Measurements from ENCODE around the gene ADD2. TPM values are rescaled to one million over a fixed set of nuclear protein-coding genes. Genes with fewer than 3 reads are reported as not detected.
"Not testable (repeated sequence)": the region's sequence is repeated elsewhere in the genome, so short reads cannot be mapped to it uniquely, and the experiment has no call there.

ADD2 gene
- total and polyA plus RNA-seq, 2 donors (not counting 1 experiment from before 2014, with no cell fraction given), result 15.9 to 21.7 TPM

DNA sequence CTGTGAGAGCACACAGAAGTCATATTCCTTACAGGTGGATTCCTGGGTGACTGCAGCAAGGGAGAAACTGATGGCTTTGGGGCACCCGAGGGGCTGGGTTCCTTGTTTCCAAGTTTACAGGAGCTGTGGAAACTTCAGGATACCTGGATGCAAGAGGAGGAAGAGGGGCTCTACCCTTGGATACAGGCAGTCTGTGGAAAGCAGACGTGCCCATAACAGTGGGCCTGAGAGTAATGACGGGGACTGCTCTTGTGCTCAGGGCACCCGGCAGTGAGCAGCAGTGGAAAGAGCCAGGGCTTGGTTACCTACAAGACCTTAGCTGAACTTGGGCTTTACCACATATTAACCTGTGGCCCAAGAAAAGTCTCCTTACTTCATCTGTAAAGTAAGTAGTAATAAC is 112.2 kb downstream of the ADD2 start:
- H3K79me2 ChIP-seq (ENCODE audit: control insufficient read depth, insufficient read depth, low read length), result no peaks in the 10 kb centered on the region

DNA sequence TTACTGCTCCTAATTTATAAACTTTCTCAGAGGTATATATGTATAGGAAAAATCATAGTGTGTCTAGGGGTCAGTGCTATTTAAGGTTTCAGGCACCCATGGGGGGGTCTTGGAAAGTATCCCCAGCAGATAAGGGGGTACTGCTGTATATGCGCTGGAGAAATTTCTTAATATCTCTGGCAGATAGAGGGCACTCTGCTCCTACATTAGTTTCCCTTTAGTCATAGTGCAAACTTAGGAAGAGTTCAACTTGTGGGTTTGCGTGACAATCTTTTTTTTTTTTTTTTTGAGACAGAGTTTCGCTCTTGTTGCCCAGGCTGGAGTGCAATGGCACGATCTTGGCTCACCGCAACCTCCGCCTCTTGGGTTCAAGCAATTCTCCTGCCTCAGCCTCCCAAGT is 112.8 kb downstream of the ADD2 start:
- H3K27me3 Mint-ChIP-seq, result peaks cover 33% of the 10 kb centered on the region
- H3K4me3 Mint-ChIP-seq; H3K36me3 ChIP-seq (replicated peaks in 1 of 2; ENCODE audit: control extremely low read depth in 1 of 2, control insufficient read depth in 1 of 2, extremely low read depth in 1 of 2, insufficient read depth in 2 of 2, low read length in 1 of 2); H2AFZ ChIP-seq (ENCODE audit: insufficient read depth, low read depth, low read length, poor library complexity, severe bottlenecking); H3K4me1 ChIP-seq (ENCODE audit: control insufficient read depth in 2 of 2, insufficient read depth in 2 of 2, low read length in 2 of 2); H3K4me1 Mint-ChIP-seq; H3K9me3 ChIP-seq (ENCODE audit: control extremely low read depth in 1 of 3, control insufficient read depth in 2 of 3, insufficient read depth in 1 of 3, low read length in 2 of 3); H3K9ac ChIP-seq (ENCODE audit: low read length); POLR2A ChIA-PET; H3K27ac ChIP-seq (ENCODE audit: low read length in 2 of 2); H3K27ac Mint-ChIP-seq; H3K4me2 ChIP-seq (replicated peaks; ENCODE audit: low read depth, low read length, poor library complexity, severe bottlenecking); ATAC-seq (ENCODE audit: low read depth); H4K20me1 ChIP-seq (ENCODE audit: control insufficient read depth, insufficient read depth, low read length, poor library complexity, severe bottlenecking); H3K4me3 ChIP-seq (ENCODE audit: control extremely low read depth in 1 of 5, extremely low read depth in 1 of 5, insufficient read depth in 1 of 5, low read depth in 2 of 5, low read length in 4 of 5); H3K79me2 ChIP-seq (ENCODE audit: control insufficient read depth, insufficient read depth, low read length); H3K9me3 Mint-ChIP-seq (ENCODE audit: insufficient read depth): not testable (repeated sequence)
- CTCF ChIA-PET, result interaction anchor here (1.1 to 1.6 kb wide), 3 partner anchors 8 to 126 kb away, joined by 3 to 7 read pairs (median 3); partner anchors contain the start of gene ADD2
- peak; percentile 23 for DNase-seq
- H3K27me3 ChIP-seq (replicated peaks in 1 of 4; ENCODE audit: control extremely low read depth in 1 of 4, control insufficient read depth in 3 of 4, insufficient read depth in 4 of 4, low read length in 3 of 4), result peaks cover 0 to 10% (median 8%) of the 10 kb centered on the region in 4 experiments
- TF ChIP-seq, protein P1, sequence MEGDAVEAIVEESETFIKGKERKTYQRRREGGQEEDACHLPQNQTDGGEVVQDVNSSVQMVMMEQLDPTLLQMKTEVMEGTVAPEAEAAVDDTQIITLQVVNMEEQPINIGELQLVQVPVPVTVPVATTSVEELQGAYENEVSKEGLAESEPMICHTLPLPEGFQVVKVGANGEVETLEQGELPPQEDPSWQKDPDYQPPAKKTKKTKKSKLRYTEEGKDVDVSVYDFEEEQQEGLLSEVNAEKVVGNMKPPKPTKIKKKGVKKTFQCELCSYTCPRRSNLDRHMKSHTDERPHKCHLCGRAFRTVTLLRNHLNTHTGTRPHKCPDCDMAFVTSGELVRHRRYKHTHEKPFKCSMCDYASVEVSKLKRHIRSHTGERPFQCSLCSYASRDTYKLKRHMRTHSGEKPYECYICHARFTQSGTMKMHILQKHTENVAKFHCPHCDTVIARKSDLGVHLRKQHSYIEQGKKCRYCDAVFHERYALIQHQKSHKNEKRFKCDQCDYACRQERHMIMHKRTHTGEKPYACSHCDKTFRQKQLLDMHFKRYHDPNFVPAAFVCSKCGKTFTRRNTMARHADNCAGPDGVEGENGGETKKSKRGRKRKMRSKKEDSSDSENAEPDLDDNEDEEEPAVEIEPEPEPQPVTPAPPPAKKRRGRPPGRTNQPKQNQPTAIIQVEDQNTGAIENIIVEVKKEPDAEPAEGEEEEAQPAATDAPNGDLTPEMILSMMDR (IDR thresholded peaks at IDR 0.05), result peak; percentile 24
- WGBS (ENCODE audit: insufficient coverage), result no CpG with 5 or more reads among the region's 6 CpGs
- intact Hi-C loops (cut with micrococcal nuclease), result loop anchor here (5.0 kb wide), 1 partner anchor 292 kb away; no protein-coding TSS in a partner anchor

More for the DNA sequence above, 112.2 kb downstream of the ADD2 start:
- peaks cover 0 to 10% (median 6%) of the 10 kb centered on the region in 4 experiments for H3K27me3 ChIP-seq (replicated peaks in 1 of 4; ENCODE audit: control extremely low read depth in 1 of 4, control insufficient read depth in 3 of 4, insufficient read depth in 4 of 4, low read length in 3 of 4)
- Mint-ChIP-seq H3K27ac (no peak overlapping the region), H3K27me3 (peaks cover 33% of the 10 kb centered on the region), H3K4me3 (no peak overlapping the region), H3K9me3 (ENCODE audit: insufficient read depth) (no peaks in the 10 kb centered on the region), H3K4me1 (peaks cover 2% of the 10 kb centered on the region)
- no peak for TF ChIP-seq EZH2 (IDR thresholded peaks at IDR 0.05; ENCODE audit: borderline replicate concordance, insufficient read depth, low read depth, low read length, poor library complexity, severe bottlenecking)
- intact Hi-C loops (cut with micrococcal nuclease), result loop anchor here (5.0 kb wide), 1 partner anchor 292 kb away; no protein-coding TSS in a partner anchor
- ChIA-PET POLR2A (no interaction called here), CTCF (interaction anchor here (1.0 to 1.6 kb wide), 5 partner anchors 9 to 292 kb away, joined by 3 to 7 read pairs (median 3); partner anchors contain the start of gene ADD2)
- H3K36me3 ChIP-seq (replicated peaks in 1 of 2; ENCODE audit: control extremely low read depth in 1 of 2, control insufficient read depth in 1 of 2, extremely low read depth in 1 of 2, insufficient read depth in 2 of 2, low read length in 1 of 2), result no peaks in the 10 kb centered on the region
- H3K4me1 ChIP-seq (ENCODE audit: control insufficient read depth in 2 of 2, insufficient read depth in 2 of 2, low read length in 2 of 2), result no peaks in the 10 kb centered on the region
- ATAC-seq (ENCODE audit: low read depth) (no peak), DNase-seq (no peak)
- no peak overlapping the region for H3K27ac ChIP-seq (ENCODE audit: low read length in 2 of 2)
- H4K20me1 ChIP-seq (ENCODE audit: control insufficient read depth, insufficient read depth, low read length, poor library complexity, severe bottlenecking), result no peaks in the 10 kb centered on the region
- H3K9me3 ChIP-seq (ENCODE audit: control extremely low read depth in 1 of 3, control insufficient read depth in 2 of 3, insufficient read depth in 1 of 3, low read length in 2 of 3), result no peaks in the 10 kb centered on the region
- H3K4me2 ChIP-seq (replicated peaks; ENCODE audit: low read depth, low read length, poor library complexity, severe bottlenecking), result no peak overlapping the region
- H2AFZ ChIP-seq (ENCODE audit: insufficient read depth, low read depth, low read length, poor library complexity, severe bottlenecking), result no peak overlapping the region
- H3K9ac ChIP-seq (ENCODE audit: low read length), result no peak overlapping the region
- WGBS (ENCODE audit: insufficient coverage), result 92% methylated on average over 3 of the region's 4 CpGs
- H3K4me3 ChIP-seq (ENCODE audit: control extremely low read depth in 1 of 5, extremely low read depth in 1 of 5, insufficient read depth in 1 of 5, low read depth in 2 of 5, low read length in 4 of 5), result no peak overlapping the region

Data from B cell (primary cell).